Colon (tissue), 2 donors: ENCODE data around the gene KLHDC2.
A peak's percentile ranks its signal among the peaks of the same experiment; 100 is the strongest.
"Not testable (repeated sequence)": the region's sequence is repeated elsewhere in the genome, so short reads cannot be mapped to it uniquely, and the experiment has no call there.

ENCODE experiments used
- FAIRE-seq: peaks from 2 replicates; lab custom pipeline; 2012; peaks lifted over from hg19 to GRCh38; lab: Jason Lieb, UNC
- donor health status: control.
- donor health status: control.

Gene KLHDC2

DNA sequence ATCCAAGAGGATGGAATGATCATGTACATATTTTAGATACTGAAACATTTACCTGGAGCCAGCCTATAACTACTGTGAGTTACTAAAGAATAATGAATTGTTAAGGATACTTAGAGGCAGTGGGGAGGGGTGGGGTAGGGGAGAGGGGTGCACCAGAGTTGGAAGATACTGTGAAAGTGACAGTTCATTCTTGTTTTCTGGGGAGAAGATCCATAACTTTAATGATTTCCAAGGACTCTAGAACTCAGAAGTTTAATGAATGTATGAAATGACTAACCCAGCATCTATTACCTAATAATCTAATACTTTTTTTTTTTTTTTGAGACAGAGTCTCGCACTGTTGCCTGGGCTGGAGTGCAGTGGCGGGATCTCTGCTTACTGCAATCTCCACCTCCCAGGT is 10.5 kb downstream of the KLHDC2 start:
- no peak for FAIRE-seq

DNA sequence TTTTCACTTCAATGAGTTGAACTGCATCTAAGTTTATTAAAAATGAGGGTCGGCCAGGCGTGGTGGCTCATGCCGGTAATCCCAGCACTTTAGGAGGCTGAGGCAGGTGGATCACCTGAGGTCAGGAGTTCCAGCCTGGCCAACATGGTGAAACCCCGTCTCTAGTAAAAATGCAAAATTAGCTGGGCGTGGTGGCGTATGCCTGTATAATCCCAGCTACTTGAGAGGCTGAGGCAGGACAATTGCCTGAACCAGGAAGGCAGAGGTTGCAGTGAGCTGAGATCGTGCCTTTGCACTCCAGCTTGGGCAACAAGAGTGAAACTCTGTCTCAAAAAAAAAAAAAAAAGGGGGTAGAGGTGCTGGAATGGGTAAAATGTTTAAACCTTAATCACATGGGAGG is 13.1 kb downstream of the KLHDC2 start:
- FAIRE-seq: not testable (repeated sequence)

DNA sequence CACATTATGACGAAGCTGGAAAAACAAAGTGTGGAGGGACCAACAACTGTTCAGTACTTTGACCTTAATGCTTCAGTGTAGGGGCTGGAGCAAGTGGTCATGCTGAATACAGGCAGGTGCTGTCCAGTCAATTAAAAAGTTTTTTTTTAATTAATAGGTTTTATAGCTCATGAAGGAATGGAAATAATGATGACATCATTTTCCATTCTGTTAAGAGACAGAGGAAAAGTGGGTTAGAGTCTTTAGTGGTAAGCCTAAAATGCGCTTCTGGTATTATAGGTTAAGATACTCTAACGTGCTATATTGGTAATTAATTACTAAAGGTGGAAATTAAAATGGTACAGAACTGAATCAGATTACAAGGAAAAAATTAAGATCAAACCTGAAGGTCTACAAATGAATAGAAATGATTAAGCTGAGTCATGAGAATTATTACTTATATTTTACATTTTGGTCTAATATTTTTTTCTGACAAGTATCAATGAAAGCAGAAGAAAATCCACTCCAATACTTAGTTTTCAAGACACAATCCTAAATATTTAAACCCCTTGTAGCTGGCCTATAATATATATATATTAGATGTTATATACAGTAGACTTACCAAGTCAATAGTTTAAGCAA is 15.6 kb downstream of the KLHDC2 start:
- no peak for FAIRE-seq

DNA sequence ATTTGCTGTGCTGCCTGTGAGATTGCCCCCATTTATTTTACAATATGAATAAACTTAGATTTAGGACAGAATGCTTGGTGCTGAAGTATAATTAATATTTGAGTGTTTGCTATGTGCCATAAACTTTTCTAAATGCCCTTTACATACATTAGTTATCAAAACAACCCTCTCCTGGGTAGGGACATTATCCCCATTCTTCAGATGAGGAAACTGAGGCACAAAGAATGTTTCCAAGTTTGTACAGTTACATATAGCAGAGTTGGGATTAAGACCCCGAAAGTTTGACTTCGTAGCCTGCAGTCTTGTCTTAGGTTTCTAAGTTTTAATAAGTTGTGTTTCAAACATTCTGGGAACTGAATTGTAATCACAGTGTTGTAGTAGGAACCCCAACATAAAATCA is 18.4 kb downstream of the KLHDC2 start:
- FAIRE-seq: no peak

DNA sequence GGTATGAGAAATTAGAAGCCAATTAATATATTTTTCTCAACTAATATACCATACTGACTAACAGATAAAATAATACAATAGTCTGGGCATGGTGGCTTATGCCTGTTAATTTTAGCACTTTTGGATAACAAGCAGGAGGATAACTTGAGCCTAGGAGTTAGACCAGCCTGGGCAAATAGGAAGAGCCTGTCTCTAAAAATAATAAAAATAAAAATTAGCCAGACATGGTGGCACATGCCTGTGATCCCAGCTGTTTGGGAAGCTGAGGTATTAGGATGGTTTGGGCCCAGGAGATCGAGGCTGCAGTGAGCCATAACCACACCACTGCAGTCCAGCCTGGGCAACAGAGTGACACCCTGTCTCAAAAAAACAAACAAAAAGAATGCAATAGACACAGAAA is 24.7 kb downstream of the KLHDC2 start:
- FAIRE-seq: no peak

DNA sequence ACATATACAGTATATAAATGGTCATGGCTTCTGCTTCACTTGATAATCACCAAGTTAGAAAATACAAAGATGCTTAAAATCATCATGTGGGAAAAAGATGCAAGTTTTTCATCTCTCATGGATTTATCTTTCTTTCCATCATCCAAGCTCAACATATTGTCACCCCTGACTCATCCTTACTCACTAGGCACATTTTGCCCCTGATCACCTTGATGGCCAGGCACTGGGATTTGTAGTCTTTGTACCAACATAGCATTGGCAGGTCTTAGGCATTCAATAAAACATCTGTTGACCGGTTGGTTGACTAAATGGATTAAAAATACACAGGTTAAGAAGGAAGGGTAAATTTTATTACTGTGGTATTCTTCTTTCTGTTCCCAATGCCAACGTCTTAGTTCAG is 28.1 kb downstream of the KLHDC2 start:
- no peak for FAIRE-seq

DNA sequence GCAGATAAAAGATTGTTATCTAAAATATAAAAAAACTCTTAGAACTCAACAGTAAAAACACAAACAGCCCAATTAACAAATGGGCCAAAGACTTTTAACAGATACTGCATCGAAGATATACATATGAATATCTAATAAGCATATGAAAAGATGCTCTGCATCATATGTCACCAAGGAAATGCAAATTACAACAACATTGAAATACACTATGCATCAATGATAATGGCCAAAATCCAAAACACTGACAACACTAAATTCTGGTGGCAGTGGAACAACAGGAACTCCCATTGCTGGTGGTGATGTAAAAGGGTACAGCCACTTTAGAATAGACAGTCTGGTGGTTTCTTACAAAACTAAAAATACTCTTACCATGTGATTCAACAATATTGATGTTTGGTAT is 40.8 kb downstream of the KLHDC2 start:
- no peak for FAIRE-seq

DNA sequence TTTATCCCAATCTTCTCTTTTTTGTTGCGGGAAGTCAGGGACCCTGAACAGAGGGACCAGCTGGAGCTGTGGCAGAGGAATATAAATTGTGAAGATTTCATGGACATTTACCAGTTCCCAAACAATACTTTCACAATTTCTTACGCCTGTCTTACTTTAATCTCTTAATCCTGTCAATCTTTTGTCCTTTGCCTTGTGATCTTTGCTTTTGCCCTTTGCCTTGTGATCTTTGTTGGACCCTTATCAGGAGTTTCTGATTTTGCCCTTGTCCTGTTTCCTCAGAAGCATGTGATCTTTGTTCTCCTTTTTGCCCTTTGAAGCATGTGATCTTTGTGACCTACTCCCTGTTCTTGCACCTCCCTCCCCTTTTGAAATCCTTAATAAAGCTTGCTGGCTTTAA is 48.2 kb downstream of the KLHDC2 start:
- not testable (repeated sequence) for FAIRE-seq

DNA sequence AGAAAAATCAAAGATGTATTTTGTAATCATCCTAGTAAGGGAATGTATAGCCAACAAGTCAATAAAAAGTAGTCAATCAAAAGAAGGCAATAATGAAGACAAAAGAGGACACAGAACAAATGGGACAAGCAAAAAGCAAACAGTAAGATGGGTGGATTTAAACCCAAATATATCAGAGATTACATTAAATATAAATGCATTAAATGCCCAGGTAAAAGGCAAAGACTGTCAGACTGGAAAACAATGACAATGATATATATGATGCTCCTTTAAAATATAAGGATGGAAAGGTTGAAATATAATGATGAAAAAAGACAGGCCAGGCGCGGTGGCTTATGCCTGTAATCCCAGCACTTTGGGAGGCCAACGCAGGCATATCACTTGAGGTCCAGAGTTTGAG is 48.9 kb downstream of the KLHDC2 start:
- FAIRE-seq: no peak

DNA sequence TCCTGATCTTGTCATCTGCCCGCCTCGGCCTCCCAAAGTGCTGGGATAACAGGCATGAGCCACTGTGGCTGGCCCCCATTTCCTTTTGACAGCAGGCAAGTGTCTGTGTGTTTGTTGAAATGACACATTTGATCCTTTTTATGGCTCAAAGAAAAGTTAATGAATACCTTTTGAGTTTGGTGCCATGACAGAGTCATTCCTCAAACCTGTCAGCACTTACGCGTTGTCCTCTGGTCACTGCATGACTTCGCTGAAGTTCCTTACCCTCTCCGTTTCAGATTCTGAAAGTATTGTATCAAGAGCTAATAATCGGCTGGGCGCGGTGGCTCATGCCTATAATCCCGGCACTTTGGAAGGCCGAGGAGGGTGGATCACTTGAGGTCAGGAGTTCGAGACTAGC is 52.2 kb downstream of the KLHDC2 start:
- no peak for FAIRE-seq

DNA sequence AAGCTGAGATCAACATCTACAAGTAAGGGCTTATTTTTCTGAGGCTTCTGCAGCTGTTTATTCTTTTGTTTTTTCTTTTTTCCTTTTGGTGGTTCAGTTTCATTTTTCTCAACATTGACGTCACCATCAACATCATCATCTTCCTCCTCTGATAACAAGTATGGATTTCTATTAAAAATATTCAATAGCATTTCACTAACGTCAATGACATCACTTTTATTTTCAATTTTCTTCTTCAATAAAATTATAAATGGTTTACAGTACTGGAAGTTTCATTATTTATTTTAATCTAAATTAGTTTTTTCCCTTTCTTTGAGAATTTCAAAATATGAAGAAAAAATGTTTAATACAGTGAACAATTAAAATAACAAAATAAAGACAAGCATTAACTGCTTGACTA is 60.7 kb downstream of the KLHDC2 start:
- FAIRE-seq: peak; percentile 10
